ENCODE data around the gene GPC2. TPM values are rescaled to one million over a fixed set of nuclear protein-coding genes. Genes with fewer than 3 reads are reported as not detected.
"Not testable (repeated sequence)": the region's sequence is repeated elsewhere in the genome, so short reads cannot be mapped to it uniquely, and the experiment has no call there.

Gene GPC2
- total RNA-seq, 2 donors from 2014 or later = 1.8 to 5.0 TPM

DNA sequence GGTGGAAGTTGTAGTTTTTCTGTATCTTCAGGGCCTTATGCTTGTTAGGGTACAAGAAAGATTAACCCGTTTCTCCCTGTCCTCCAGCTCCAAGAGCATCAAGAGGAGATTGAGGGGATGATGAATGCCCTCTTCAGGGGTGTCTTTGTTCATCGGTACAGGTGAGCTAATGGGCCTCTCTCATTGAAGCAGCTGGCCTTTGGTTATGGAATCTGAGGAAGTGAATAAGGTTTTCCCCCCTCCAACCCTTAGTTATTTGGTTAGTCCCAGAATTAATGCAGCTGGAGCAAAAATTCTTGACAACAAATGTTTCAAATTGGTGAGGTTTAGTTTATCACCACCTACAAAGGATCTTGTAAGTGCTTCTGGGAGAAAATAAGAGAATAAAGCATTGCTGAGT, 18.0 kb upstream of the GPC2 start:
- no peak for DNase-seq (ENCODE audit: low spot score)
- Histone ChIP-seq H3K4me3 (no peak overlapping the region), H3K27me3 (replicated peaks; ENCODE audit: insufficient read depth) (no peaks in the 10 kb centered on the region)

GRCh38 chr7:100192969-100193368, 15.8 kb upstream of the GPC2 start:
- no peaks in the 10 kb centered on the region for H3K9me3 ChIP-seq
- no peak overlapping the region for H3K4me3 ChIP-seq
- DNase-seq (ENCODE audit: low spot score) = no peak
- no peak overlapping the region for H3K27ac ChIP-seq
- no peak for ATAC-seq (ENCODE audit: insufficient number of reproducible peaks, low FRiP score, low read depth)
- H3K4me1 ChIP-seq (ENCODE audit: control insufficient read depth in 1 of 2, low read depth in 2 of 2) = no peaks in the 10 kb centered on the region
- H3K36me3 ChIP-seq = no peaks in the 10 kb centered on the region
- H3K27me3 ChIP-seq (replicated peaks; ENCODE audit: insufficient read depth) = no peaks in the 10 kb centered on the region
- TF ChIP-seq, protein P1, sequence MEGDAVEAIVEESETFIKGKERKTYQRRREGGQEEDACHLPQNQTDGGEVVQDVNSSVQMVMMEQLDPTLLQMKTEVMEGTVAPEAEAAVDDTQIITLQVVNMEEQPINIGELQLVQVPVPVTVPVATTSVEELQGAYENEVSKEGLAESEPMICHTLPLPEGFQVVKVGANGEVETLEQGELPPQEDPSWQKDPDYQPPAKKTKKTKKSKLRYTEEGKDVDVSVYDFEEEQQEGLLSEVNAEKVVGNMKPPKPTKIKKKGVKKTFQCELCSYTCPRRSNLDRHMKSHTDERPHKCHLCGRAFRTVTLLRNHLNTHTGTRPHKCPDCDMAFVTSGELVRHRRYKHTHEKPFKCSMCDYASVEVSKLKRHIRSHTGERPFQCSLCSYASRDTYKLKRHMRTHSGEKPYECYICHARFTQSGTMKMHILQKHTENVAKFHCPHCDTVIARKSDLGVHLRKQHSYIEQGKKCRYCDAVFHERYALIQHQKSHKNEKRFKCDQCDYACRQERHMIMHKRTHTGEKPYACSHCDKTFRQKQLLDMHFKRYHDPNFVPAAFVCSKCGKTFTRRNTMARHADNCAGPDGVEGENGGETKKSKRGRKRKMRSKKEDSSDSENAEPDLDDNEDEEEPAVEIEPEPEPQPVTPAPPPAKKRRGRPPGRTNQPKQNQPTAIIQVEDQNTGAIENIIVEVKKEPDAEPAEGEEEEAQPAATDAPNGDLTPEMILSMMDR (IDR thresholded peaks at IDR 0.05) = no peak

More for the DNA sequence above, 18.0 kb upstream of the GPC2 start:
- Histone ChIP-seq H3K9me3 (no peaks in the 10 kb centered on the region), H3K36me3 (no peaks in the 10 kb centered on the region), H3K4me1 (ENCODE audit: control insufficient read depth in 1 of 2, low read depth in 2 of 2) (no peaks in the 10 kb centered on the region), H3K27ac (no peak overlapping the region)
- ATAC-seq (ENCODE audit: insufficient number of reproducible peaks, low FRiP score, low read depth) = no peak
- TF ChIP-seq, protein P1 (IDR thresholded peaks at IDR 0.05) = no peak

GRCh38 chr7:100192281-100192862, 15.2 kb upstream of the GPC2 start:
- H3K4me3 ChIP-seq; DNase-seq (ENCODE audit: low spot score); H3K27ac ChIP-seq; H3K9me3 ChIP-seq; ATAC-seq (ENCODE audit: insufficient number of reproducible peaks, low FRiP score, low read depth); H3K36me3 ChIP-seq; H3K4me1 ChIP-seq (ENCODE audit: control insufficient read depth in 1 of 2, low read depth in 2 of 2); H3K27me3 ChIP-seq (replicated peaks; ENCODE audit: insufficient read depth): not testable (repeated sequence)

DNA sequence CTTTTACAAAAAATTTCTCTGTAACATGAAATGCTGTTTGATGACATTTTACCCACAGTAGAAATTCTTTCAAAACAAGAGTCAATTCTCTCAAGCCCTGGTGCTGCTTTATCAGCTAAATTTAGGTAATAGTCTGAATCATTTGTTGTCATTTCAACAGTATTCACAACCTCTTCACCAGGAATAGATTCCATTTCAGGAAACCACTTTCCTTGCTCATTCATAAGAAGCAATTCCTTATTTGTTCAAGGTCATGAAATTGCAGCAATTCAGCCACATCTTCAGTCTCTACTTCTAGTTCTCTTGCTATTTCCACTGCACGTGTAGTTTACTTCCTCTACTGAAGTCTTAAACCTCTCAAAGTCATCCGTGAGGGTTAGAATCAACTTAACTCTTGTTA, 14.6 kb upstream of the GPC2 start:
- ATAC-seq (ENCODE audit: insufficient number of reproducible peaks, low FRiP score, low read depth) = no peak
- TF ChIP-seq, protein P1 (IDR thresholded peaks at IDR 0.05) = no peak

GRCh38 chr7:100190048-100190711, 13.0 kb upstream of the GPC2 start:
- no peak overlapping the region for H3K4me3 ChIP-seq
- TF ChIP-seq, protein P1 (IDR thresholded peaks at IDR 0.05) = peak; percentile 13
- ATAC-seq (ENCODE audit: insufficient number of reproducible peaks, low FRiP score, low read depth) = no peak

More for the DNA sequence above, 14.6 kb upstream of the GPC2 start:
- no peak overlapping the region for H3K27ac ChIP-seq
- no peaks in the 10 kb centered on the region for H3K9me3 ChIP-seq
- no peak for DNase-seq (ENCODE audit: low spot score)
- no peak overlapping the region for H3K4me3 ChIP-seq
- no peaks in the 10 kb centered on the region for H3K36me3 ChIP-seq
- no peaks in the 10 kb centered on the region for H3K27me3 ChIP-seq (replicated peaks; ENCODE audit: insufficient read depth)
- H3K4me1 ChIP-seq (ENCODE audit: control insufficient read depth in 1 of 2, low read depth in 2 of 2) = no peaks in the 10 kb centered on the region

More at GRCh38 chr7:100190048-100190711, 13.0 kb upstream of the GPC2 start:
- no peak for DNase-seq (ENCODE audit: low spot score)
- Histone ChIP-seq H3K27me3 (replicated peaks; ENCODE audit: insufficient read depth) (no peaks in the 10 kb centered on the region), H3K27ac (no peak overlapping the region), H3K9me3 (no peaks in the 10 kb centered on the region), H3K36me3 (no peaks in the 10 kb centered on the region), H3K4me1 (ENCODE audit: control insufficient read depth in 1 of 2, low read depth in 2 of 2) (no peaks in the 10 kb centered on the region)
